GM21447 (cell line): ENCODE results near the gene NTRK3.

Experiments used
- ATAC-seq: cut with Tn5 transposase; IDR thresholded peaks from one replicate; pipeline ENCODE4 v1.9.1; 2021; ENCODE audit not compliant: unreplicated experiment

Gene NTRK3

GRCh38 chr15:87952736-87953287 is 303.7 kb downstream of the NTRK3 start:
- ATAC-seq, result no peak

GRCh38 chr15:87949575-87950223 is 306.8 kb downstream of the NTRK3 start:
- ATAC-seq, result no peak

GRCh38 chr15:87949151-87949574 is 307.4 kb downstream of the NTRK3 start:
- no peak for ATAC-seq

- no peak for ATAC-seq
Measured at GRCh38 chr15:87947560-87947959, 309.0 kb downstream of the NTRK3 start.

GRCh38 chr15:87945246-87945645 is 311.3 kb downstream of the NTRK3 start:
- no peak for ATAC-seq

- ATAC-seq, result no peak
Measured at GRCh38 chr15:87944691-87945090, 311.8 kb downstream of the NTRK3 start.

GRCh38 chr15:87944050-87944449 is 312.5 kb downstream of the NTRK3 start:
- ATAC-seq, result no peak

GRCh38 chr15:87943626-87944025 is 312.9 kb downstream of the NTRK3 start:
- ATAC-seq, result no peak

GRCh38 chr15:87942316-87942715 is 314.2 kb downstream of the NTRK3 start:
- ATAC-seq, result no peak

GRCh38 chr15:87941606-87942005 is 314.9 kb downstream of the NTRK3 start:
- no peak for ATAC-seq

GRCh38 chr15:87940768-87941167 is 315.8 kb downstream of the NTRK3 start:
- ATAC-seq, result no peak

- ATAC-seq, result no peak
Measured at GRCh38 chr15:87939848-87940457, 316.6 kb downstream of the NTRK3 start.

GRCh38 chr15:87938031-87938430 is 318.5 kb downstream of the NTRK3 start:
- ATAC-seq, result no peak

- no peak for ATAC-seq
Measured at GRCh38 chr15:87935583-87935982, 321.0 kb downstream of the NTRK3 start.

GRCh38 chr15:87931584-87931983 is 325.0 kb downstream of the NTRK3 start:
- no peak for ATAC-seq

- no peak for ATAC-seq
Measured at GRCh38 chr15:87930457-87930856, 326.1 kb downstream of the NTRK3 start.

- ATAC-seq, result no peak
Measured at GRCh38 chr15:87929841-87930240, 326.7 kb downstream of the NTRK3 start.

GRCh38 chr15:87924433-87924832 is 332.1 kb downstream of the NTRK3 start:
- no peak for ATAC-seq

GRCh38 chr15:87919064-87919463 is 337.5 kb downstream of the NTRK3 start:
- ATAC-seq, result no peak

- ATAC-seq, result no peak
Measured at GRCh38 chr15:87917480-87917879, 339.1 kb downstream of the NTRK3 start.

- ATAC-seq, result no peak
Measured at GRCh38 chr15:87916208-87916607, 340.3 kb downstream of the NTRK3 start.

- no peak for ATAC-seq
Measured at GRCh38 chr15:87910301-87910700, 346.2 kb downstream of the NTRK3 start.
